GM12873 (cell line): ENCODE measurements around the gene PRKAR2B.

Source experiments
- CTCF ChIP-seq: IDR thresholded peaks from 2 replicates; pipeline ENCODE4 v1.5.1; 2012; ENCODE audit warnings: low read depth, mild to moderate bottlenecking, moderate library complexity, low read length, control low read depth; ENCODE audit not compliant: insufficient read depth; ENCODE audit errors: missing control alignments

The PRKAR2B gene

DNA sequence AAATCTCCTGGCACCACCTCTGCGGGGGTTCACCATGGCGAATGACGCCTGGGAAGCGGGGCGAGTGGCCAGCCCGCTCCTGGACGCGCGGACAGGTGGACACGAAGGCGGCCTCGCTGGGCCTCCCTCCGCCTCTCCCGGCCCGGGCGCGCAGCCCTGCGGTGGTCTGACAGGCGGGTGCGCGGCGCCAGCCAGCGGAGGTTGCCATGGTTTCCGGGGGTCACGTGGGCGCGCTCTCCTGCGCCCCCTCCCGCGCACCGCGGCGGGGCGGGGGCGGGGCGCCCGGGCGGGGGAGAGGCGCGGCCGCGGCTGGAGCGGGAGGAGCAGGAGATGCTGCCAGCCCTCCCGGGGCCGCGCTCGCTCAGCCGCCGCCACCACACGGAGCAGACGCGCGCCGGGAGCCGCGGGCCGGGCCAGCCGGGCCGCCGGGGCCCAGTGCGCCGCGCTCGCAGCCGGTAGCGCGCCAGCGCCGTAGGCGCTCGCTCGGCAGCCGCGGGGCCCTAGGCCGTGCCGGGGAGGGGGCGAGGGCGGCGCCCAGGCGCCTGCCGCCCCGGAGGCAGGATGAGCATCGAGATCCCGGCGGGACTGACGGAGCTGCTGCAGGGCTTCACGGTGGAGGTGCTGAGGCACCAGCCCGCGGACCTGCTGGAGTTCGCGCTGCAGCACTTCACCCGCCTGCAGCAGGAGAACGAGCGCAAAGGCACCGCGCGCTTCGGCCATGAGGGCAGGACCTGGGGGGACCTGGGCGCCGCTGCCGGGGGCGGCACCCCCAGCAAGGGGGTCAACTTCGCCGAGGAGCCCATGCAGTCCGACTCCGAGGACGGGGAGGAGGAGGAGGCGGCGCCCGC, at the start of gene PRKAR2B:
Gene PRKAR2B (plus strand): TSS at position 359 of the 848 bp plus-strand sequence. CDS start 203 bp downstream, at position 562.
- TF ChIP-seq CTCF, result no peak

DNA sequence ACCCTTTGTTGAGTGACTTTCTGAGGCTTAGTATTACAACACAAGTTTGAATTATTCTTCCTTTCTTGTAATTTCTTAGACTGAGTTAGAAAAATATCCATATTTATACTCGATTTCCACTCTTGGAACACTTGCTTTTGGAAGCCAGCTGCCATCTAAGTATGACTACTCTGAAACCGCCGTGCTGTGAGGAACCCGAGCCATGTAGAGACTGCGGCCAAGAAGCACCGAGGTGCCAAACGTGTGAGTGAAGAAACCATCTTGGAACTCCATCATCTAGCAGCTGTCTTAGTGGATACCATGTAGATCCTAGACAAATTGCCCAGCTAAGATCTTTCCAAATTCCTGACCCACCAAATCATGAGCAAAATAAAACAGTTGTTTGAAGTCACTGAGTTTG, 49.7 kb upstream of the PRKAR2B start:
- no peak for TF ChIP-seq CTCF

- TF ChIP-seq CTCF, result no peak
These were observed 46.8 kb upstream of the PRKAR2B start for GRCh38 chr7:106997487-106998271.

GRCh38 chr7:106999023-106999422, 45.5 kb upstream of the PRKAR2B start:
- no peak for TF ChIP-seq CTCF

- TF ChIP-seq CTCF, result no peak
These were observed 43.0 kb upstream of the PRKAR2B start for GRCh38 chr7:107001490-107001889.

- no peak for TF ChIP-seq CTCF
These were observed 42.4 kb upstream of the PRKAR2B start for GRCh38 chr7:107002126-107002525.

- no peak for TF ChIP-seq CTCF
These were observed 41.9 kb upstream of the PRKAR2B start for GRCh38 chr7:107002529-107002998.
